Measurements from ENCODE around the gene UROD. TPM values are rescaled to one million over a fixed set of nuclear protein-coding genes. Genes with fewer than 3 reads are reported as not detected.

The UROD gene
- total RNA-seq, 1 experiment from 2014 or later = 85.8 TPM

DNA sequence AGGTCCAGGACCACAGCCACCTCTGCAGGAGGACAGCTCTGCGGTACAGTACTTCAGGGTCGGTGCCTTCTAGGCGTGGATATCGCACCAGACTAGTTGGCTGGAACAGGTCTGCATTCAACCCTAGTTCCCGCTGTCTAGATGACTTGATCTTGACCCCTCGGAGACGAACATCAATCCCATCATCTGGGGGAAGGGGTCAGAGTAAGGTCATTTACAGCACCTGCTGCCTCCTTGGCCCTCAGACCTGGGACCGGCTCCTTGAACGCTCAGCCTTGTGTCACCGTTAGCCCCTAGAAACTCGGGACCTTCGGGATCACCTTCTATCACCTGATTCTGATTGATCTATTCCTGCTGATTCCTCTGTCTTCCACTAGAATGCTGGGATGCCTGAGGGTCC lies 3.5 kb upstream of the UROD start:
- intact Hi-C loops (cut with micrococcal nuclease; ENCODE audit: unreplicated experiment) = no loop called here
- BruUV-seq (replicated peaks) = no TSS peak
- Histone ChIP-seq H3K27ac (ENCODE audit: low read depth, low read length, poor library complexity, severe bottlenecking) (no peak overlapping the region), H3K4me3 (ENCODE audit: low read depth, low read length, poor library complexity, severe bottlenecking) (no peak overlapping the region), H3K36me3 (ENCODE audit: insufficient read depth, low read length, poor library complexity, severe bottlenecking) (peaks cover 4% of the 10 kb centered on the region), H3K27me3 (replicated peaks; ENCODE audit: insufficient read depth, low read depth, low read length, poor library complexity) (no peaks in the 10 kb centered on the region), H3K9me3 (ENCODE audit: low read depth, low read length, poor library complexity, severe bottlenecking) (no peaks in the 10 kb centered on the region), H3K4me1 (ENCODE audit: insufficient read depth, low read length, poor library complexity, severe bottlenecking) (peaks cover 10% of the 10 kb centered on the region)
- CTCF ChIA-PET = interaction anchor here (0.6 kb wide), 1 partner anchor 12 kb away, joined by 3 read pairs; no protein-coding TSS in a partner anchor
- no peak for DNase-seq (ENCODE audit: low spot score)
- TF ChIP-seq CTCF (conservative IDR thresholded peaks at IDR 0.05; ENCODE audit: low read depth, low read length) = no peak
- no peak for TF ChIP-seq EZH2 (IDR thresholded peaks at IDR 0.05; ENCODE audit: borderline replicate concordance, low read depth, low read length, poor library complexity, severe bottlenecking)
- POLR2A ChIA-PET (ENCODE audit: low non-redundant PET) = no interaction called here

DNA sequence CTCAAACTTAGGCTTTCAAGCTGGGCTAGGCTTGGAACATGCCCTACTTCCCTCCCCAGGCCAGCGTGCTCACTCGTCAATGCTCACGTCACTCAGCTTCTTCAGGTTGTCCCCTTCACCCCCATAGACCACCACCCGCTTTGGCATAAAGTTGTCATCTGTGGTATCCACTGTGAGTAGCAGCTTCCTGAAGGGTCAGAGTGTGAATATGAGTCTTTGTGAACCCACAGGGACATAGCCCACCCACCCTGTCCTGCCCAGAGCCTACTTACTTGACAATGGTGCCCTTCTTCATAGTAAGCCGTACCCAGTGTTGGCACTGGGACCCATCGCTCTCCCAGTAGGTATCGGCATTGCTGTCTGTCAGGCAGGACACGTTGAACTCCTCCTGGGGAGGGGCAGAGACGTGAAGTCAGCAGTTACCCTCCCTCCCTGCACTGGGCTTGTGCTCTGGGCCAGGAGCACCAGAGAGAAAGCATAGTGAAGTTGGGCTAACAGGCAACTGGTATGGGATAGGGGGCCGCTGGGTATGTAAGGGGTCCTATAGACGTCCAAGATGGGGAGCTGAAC lies 2.7 kb upstream of the UROD start:
- POLR2A ChIA-PET (ENCODE audit: low non-redundant PET) = no interaction called here
- BruUV-seq (replicated peaks) = no TSS peak
- no peak for DNase-seq (ENCODE audit: low spot score)
- TF ChIP-seq CTCF (conservative IDR thresholded peaks at IDR 0.05; ENCODE audit: low read depth, low read length) = no peak
- no peak for TF ChIP-seq EZH2 (IDR thresholded peaks at IDR 0.05; ENCODE audit: borderline replicate concordance, low read depth, low read length, poor library complexity, severe bottlenecking)
- no peak overlapping the region for H3K27ac ChIP-seq (ENCODE audit: low read depth, low read length, poor library complexity, severe bottlenecking)
- H3K4me1 ChIP-seq (ENCODE audit: insufficient read depth, low read length, poor library complexity, severe bottlenecking) = peaks cover 10% of the 10 kb centered on the region
- no peaks in the 10 kb centered on the region for H3K9me3 ChIP-seq (ENCODE audit: low read depth, low read length, poor library complexity, severe bottlenecking)
- CTCF ChIA-PET = no interaction called here
- peaks cover 4% of the 10 kb centered on the region for H3K36me3 ChIP-seq (ENCODE audit: insufficient read depth, low read length, poor library complexity, severe bottlenecking)
- H3K27me3 ChIP-seq (replicated peaks; ENCODE audit: insufficient read depth, low read depth, low read length, poor library complexity) = no peaks in the 10 kb centered on the region
- no peak overlapping the region for H3K4me3 ChIP-seq (ENCODE audit: low read depth, low read length, poor library complexity, severe bottlenecking)
- intact Hi-C loops (cut with micrococcal nuclease; ENCODE audit: unreplicated experiment) = no loop called here

DNA sequence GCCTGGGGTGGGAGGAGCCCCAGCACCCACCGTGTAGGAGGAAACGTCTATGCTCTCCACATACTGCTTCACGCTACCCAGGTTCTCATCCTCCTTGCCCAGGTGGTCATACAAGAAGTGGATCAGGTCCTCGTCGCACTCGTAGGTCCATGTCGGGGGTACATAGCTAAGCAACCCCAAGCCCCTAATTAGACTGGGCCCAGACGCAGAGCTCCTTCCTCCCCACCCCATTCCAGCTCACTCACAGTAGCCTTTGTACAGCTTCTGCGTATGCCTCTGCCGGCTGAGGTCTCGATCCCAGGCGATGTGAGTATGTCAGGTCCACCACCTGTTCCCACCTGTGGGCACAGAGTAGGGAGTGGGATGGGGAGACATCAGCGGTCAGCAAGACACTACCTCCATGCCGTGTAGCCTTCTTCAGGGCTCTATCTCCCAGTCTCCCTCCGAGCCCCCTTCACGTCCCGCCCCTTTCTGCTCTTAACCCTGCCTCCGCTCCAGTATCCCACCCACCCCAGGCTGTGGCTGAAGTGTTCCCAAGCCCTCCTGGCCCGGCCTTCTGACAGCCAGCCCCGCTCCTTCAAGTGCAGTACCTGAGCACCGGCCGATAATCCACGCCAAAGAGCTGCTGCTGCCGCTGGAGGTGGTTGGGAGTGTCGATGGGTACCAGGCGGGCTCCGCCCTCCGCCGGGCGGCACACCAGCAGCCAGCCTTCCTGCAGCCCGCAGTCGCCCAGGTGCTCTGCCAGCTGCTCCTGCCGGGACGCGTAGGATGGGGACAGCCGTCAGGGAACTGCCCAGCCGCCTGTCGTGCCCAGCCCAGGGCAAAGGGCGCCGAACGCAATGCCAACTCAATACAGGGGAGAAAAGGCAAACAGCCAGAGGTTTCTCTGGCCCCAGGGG lies 1.8 kb upstream of the UROD start:
- H3K36me3 ChIP-seq (ENCODE audit: insufficient read depth, low read length, poor library complexity, severe bottlenecking) = peaks cover 9% of the 10 kb centered on the region

More for the DNA sequence above, 1.8 kb upstream of the UROD start:
- intact Hi-C loops (cut with micrococcal nuclease; ENCODE audit: unreplicated experiment) = loop anchor here (2.0 to 10.0 kb wide), 5 partner anchors 167 to 565 kb away; partner anchors contain the start of genes BEST4, PTCH2, RNU5D-1 and ZSWIM5
- TF ChIP-seq EZH2 (IDR thresholded peaks at IDR 0.05; ENCODE audit: borderline replicate concordance, low read depth, low read length, poor library complexity, severe bottlenecking) = no peak
- no peak for TF ChIP-seq CTCF (conservative IDR thresholded peaks at IDR 0.05; ENCODE audit: low read depth, low read length)
- BruUV-seq (replicated peaks) = no TSS peak
- ChIA-PET POLR2A (ENCODE audit: low non-redundant PET) (interaction anchor here (0.5 kb wide), 1 partner anchor 293 kb away, joined by 7 read pairs; no protein-coding TSS in a partner anchor), CTCF (no interaction called here)
- no peaks in the 10 kb centered on the region for H3K9me3 ChIP-seq (ENCODE audit: low read depth, low read length, poor library complexity, severe bottlenecking)
- DNase-seq (ENCODE audit: low spot score) = no peak
- H3K27me3 ChIP-seq (replicated peaks; ENCODE audit: insufficient read depth, low read depth, low read length, poor library complexity) = no peaks in the 10 kb centered on the region
- peak overlapping the region; percentile 85 for H3K4me3 ChIP-seq (ENCODE audit: low read depth, low read length, poor library complexity, severe bottlenecking)
- peaks cover 10% of the 10 kb centered on the region for H3K4me1 ChIP-seq (ENCODE audit: insufficient read depth, low read length, poor library complexity, severe bottlenecking)
- H3K27ac ChIP-seq (ENCODE audit: low read depth, low read length, poor library complexity, severe bottlenecking) = peak overlapping the region; percentile 46

Measured in A673 (cell line).